NB4 (cell line): ENCODE results near the gene CRACR2B.

Experiments
- POLR2A ChIP-seq: IDR thresholded peaks from 2 replicates; pipeline ENCODE4 v1.6.1; 2011; ENCODE audit warnings: mild to moderate bottlenecking; ENCODE audit not compliant: insufficient read length; ENCODE audit errors: extremely low read depth
- TF ChIP-seq, protein P1 (sequence below): IDR thresholded peaks from one replicate; pipeline ENCODE4 v1.5.1; 2012; ENCODE audit warnings: low read depth, low read length

GRCh38 chr11:876545-876944 is 48.8 kb downstream of the CRACR2B start:
- TF ChIP-seq, protein P1, sequence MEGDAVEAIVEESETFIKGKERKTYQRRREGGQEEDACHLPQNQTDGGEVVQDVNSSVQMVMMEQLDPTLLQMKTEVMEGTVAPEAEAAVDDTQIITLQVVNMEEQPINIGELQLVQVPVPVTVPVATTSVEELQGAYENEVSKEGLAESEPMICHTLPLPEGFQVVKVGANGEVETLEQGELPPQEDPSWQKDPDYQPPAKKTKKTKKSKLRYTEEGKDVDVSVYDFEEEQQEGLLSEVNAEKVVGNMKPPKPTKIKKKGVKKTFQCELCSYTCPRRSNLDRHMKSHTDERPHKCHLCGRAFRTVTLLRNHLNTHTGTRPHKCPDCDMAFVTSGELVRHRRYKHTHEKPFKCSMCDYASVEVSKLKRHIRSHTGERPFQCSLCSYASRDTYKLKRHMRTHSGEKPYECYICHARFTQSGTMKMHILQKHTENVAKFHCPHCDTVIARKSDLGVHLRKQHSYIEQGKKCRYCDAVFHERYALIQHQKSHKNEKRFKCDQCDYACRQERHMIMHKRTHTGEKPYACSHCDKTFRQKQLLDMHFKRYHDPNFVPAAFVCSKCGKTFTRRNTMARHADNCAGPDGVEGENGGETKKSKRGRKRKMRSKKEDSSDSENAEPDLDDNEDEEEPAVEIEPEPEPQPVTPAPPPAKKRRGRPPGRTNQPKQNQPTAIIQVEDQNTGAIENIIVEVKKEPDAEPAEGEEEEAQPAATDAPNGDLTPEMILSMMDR = no peak
- no peak for TF ChIP-seq POLR2A
